Right renal cortex interstitium (tissue), 3 donors: ENCODE measurements around the gene PEPD. TPM values are rescaled to one million over a fixed set of nuclear protein-coding genes. Genes with fewer than 3 reads are reported as not detected.

ENCODE experiments used
- DNase-seq, 3 donors: peaks; one replicate each; pipeline ENCODE4 v3.0.0-alpha.2; 2013; ENCODE audit warnings: low read depth in 3 of 3, low spot score in 2 of 3
- polyA plus RNA-seq, 3 donors: library from polyadenylated mRNA; unstranded; fragments of 120-200 nt; gene quantifications; one replicate each; pipeline ENCODE4 v1.2.1, GENCODE V29; 2013; ENCODE audit not compliant: insufficient read length in 3 of 3

Gene PEPD
- polyA plus RNA-seq, 3 donors = 112 to 141 (median 123) TPM

GRCh38 chr19:33429891-33430673 lies 91.5 kb downstream of the PEPD start:
- no peak for DNase-seq

GRCh38 chr19:33428627-33429125 lies 92.9 kb downstream of the PEPD start:
- no peak for DNase-seq

- DNase-seq = no peak
Observed at GRCh38 chr19:33427801-33428626, 93.6 kb downstream of the PEPD start.

GRCh38 chr19:33426621-33427361 lies 94.8 kb downstream of the PEPD start:
- DNase-seq = peak; percentile 7 to 39 (median 31)

GRCh38 chr19:33424181-33424580 lies 97.4 kb downstream of the PEPD start:
- DNase-seq = no peak

- no peak for DNase-seq
Observed at GRCh38 chr19:33422369-33423180, 99.0 kb downstream of the PEPD start.

- no peak for DNase-seq
Observed at GRCh38 chr19:33421368-33421767, 100.2 kb downstream of the PEPD start.

GRCh38 chr19:33420821-33421220 lies 100.8 kb downstream of the PEPD start:
- DNase-seq = no peak

GRCh38 chr19:33419788-33420130 lies 101.8 kb downstream of the PEPD start:
- DNase-seq = no peak

GRCh38 chr19:33418871-33419787 lies 102.5 kb downstream of the PEPD start:
- DNase-seq = no peak

- DNase-seq = no peak
Observed at GRCh38 chr19:33418461-33418860, 103.1 kb downstream of the PEPD start.

GRCh38 chr19:33417751-33418150 lies 103.8 kb downstream of the PEPD start:
- DNase-seq = no peak

GRCh38 chr19:33416307-33417215 lies 105.0 kb downstream of the PEPD start:
- DNase-seq = no peak

GRCh38 chr19:33414667-33415605 lies 106.7 kb downstream of the PEPD start:
- DNase-seq = no peak

- no peak for DNase-seq
Observed at GRCh38 chr19:33413868-33414666, 107.5 kb downstream of the PEPD start.

- no peak for DNase-seq
Observed at GRCh38 chr19:33413426-33413725, 108.2 kb downstream of the PEPD start.
